MM.1S (cell line): ENCODE measurements around the gene TEX101.

ENCODE experiments used
- DNase-seq: peaks from one replicate; pipeline ENCODE4 v3.0.0-alpha.2; 2015
- H2AFZ ChIP-seq: fragments of 300-600 bp; sonication (generic); 2 replicates; pipeline ENCODE4 v1.6.0; 2016; ENCODE audit warnings: antibody characterized with exemption, low read length
- H3F3A ChIP-seq: fragments of 300-600 bp; sonication (generic); 2 replicates; pipeline ENCODE4 v1.6.1; 2016; ENCODE audit warnings: mild to moderate bottlenecking, antibody characterized with exemption, low read length, moderate library complexity, mixed read lengths; ENCODE audit not compliant: insufficient read depth
- H3K27ac ChIP-seq: fragments of 300-600 bp; sonication (generic); 2 replicates; pipeline ENCODE4 v1.5.1; 2016; ENCODE audit warnings: mild to moderate bottlenecking, low read length
- H3K27me3 ChIP-seq: fragments of 300-600 bp; sonication (generic); replicated peaks from 2 replicates; pipeline ENCODE4 v1.6.0; 2016; ENCODE audit warnings: low read length; ENCODE audit not compliant: insufficient read depth
- H3K36me3 ChIP-seq: fragments of 300-600 bp; sonication (generic); replicated peaks from 2 replicates; pipeline ENCODE4 v1.6.1; 2016; ENCODE audit warnings: mild to moderate bottlenecking, low read length, mixed read lengths; ENCODE audit not compliant: insufficient read depth
- H3K4me1 ChIP-seq: fragments of 300-600 bp; sonication (generic); 2 replicates; pipeline ENCODE4 v1.6.1; 2016; ENCODE audit warnings: low read length, mixed read lengths
- H3K4me2 ChIP-seq: fragments of 300-600 bp; sonication (generic); 2 replicates; pipeline ENCODE4 v1.6.0; 2016; ENCODE audit warnings: low read depth, low read length
- H3K4me3 ChIP-seq: fragments of 300-600 bp; sonication (generic); 2 replicates; pipeline ENCODE4 v1.5.1; 2016; ENCODE audit warnings: low read length, mixed read lengths
- H3K79me2 ChIP-seq: fragments of 300-600 bp; sonication (generic); 2 replicates; pipeline ENCODE4 v1.6.1; 2016; ENCODE audit warnings: mixed run types, low read length, mixed read lengths
- H3K9ac ChIP-seq: fragments of 300-600 bp; sonication (generic); 2 replicates; pipeline ENCODE4 v1.6.1; 2016; ENCODE audit warnings: low read length, mixed read lengths
- H3K9me2 ChIP-seq: fragments of 300-600 bp; sonication (generic); replicated peaks from 2 replicates; pipeline ENCODE4 v1.6.1; 2016; ENCODE audit warnings: mild to moderate bottlenecking, low read length, mixed read lengths; ENCODE audit not compliant: insufficient read depth
- H3K9me3 ChIP-seq: fragments of 300-600 bp; sonication (generic); replicated peaks from 2 replicates; pipeline ENCODE4 v1.6.1; 2016; ENCODE audit warnings: mild to moderate bottlenecking, low read length, mixed read lengths; ENCODE audit not compliant: insufficient read depth
- H4K20me1 ChIP-seq: fragments of 300-600 bp; sonication (generic); 2 replicates; pipeline ENCODE4 v1.6.1; 2016; ENCODE audit warnings: mild to moderate bottlenecking, low read length, moderate library complexity, mixed read lengths; ENCODE audit not compliant: insufficient read depth
- EZH2 ChIP-seq: fragments of 300-600 bp; sonication (generic); optimal IDR thresholded peaks from 2 replicates; pipeline ENCODE3; 2017; ENCODE audit warnings: low read depth, mild to moderate bottlenecking, antibody characterized with exemption, low read length, mixed read lengths
- EZH2phosphoT487 ChIP-seq: fragments of 300-600 bp; sonication (generic); IDR thresholded peaks from 2 replicates; pipeline ENCODE4 v1.6.1; 2018; ENCODE audit warnings: antibody characterized with exemption, low read length
- TF ChIP-seq, protein P1 (sequence below): fragments of 300-600 bp; sonication (generic); IDR thresholded peaks from 2 replicates; pipeline ENCODE4 v1.5.1; 2016; ENCODE audit warnings: antibody characterized with exemption, low read length, mixed read lengths

The TEX101 gene

DNA sequence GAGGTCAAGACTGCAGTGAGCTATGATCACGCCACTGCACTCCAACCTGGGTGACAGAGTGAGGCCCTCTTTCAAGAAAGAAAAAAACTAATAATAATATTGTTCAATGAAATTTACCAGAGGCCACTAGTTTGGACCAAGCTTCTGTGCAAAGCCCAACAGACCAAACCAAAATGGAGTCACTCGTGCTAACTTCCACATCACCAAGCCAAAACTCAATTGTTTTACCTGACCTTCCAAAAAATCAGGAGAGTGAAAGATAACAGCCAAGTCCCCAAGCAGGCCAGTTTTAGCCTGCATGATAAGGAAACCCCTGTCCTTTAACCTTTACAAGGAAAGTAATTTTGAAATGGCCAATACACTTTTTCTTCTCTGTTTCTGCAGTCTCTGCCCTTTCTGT lies 30.7 kb downstream of the TEX101 start:
- no peak overlapping the region for H3K9ac ChIP-seq
- no peak overlapping the region for H2AFZ ChIP-seq
- no peak overlapping the region for H3K27ac ChIP-seq
- H3K27me3 ChIP-seq: no peaks in the 10 kb centered on the region; the same call in 1 of the 2 replicates
- TF ChIP-seq EZH2: no peak
- no peak for TF ChIP-seq EZH2phosphoT487
- TF ChIP-seq, protein P1, sequence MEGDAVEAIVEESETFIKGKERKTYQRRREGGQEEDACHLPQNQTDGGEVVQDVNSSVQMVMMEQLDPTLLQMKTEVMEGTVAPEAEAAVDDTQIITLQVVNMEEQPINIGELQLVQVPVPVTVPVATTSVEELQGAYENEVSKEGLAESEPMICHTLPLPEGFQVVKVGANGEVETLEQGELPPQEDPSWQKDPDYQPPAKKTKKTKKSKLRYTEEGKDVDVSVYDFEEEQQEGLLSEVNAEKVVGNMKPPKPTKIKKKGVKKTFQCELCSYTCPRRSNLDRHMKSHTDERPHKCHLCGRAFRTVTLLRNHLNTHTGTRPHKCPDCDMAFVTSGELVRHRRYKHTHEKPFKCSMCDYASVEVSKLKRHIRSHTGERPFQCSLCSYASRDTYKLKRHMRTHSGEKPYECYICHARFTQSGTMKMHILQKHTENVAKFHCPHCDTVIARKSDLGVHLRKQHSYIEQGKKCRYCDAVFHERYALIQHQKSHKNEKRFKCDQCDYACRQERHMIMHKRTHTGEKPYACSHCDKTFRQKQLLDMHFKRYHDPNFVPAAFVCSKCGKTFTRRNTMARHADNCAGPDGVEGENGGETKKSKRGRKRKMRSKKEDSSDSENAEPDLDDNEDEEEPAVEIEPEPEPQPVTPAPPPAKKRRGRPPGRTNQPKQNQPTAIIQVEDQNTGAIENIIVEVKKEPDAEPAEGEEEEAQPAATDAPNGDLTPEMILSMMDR: no peak
- no peak for DNase-seq
- no peaks in the 10 kb centered on the region for H3K4me1 ChIP-seq
- no peaks in the 10 kb centered on the region for H3F3A ChIP-seq
- no peaks in the 10 kb centered on the region for H4K20me1 ChIP-seq
- H3K9me2 ChIP-seq: no peaks in the 10 kb centered on the region
- H3K9me3 ChIP-seq: no peaks in the 10 kb centered on the region
- H3K36me3 ChIP-seq: no peaks in the 10 kb centered on the region
- no peak overlapping the region for H3K4me3 ChIP-seq
- H3K4me2 ChIP-seq: no peak overlapping the region
- H3K79me2 ChIP-seq: no peaks in the 10 kb centered on the region

DNA sequence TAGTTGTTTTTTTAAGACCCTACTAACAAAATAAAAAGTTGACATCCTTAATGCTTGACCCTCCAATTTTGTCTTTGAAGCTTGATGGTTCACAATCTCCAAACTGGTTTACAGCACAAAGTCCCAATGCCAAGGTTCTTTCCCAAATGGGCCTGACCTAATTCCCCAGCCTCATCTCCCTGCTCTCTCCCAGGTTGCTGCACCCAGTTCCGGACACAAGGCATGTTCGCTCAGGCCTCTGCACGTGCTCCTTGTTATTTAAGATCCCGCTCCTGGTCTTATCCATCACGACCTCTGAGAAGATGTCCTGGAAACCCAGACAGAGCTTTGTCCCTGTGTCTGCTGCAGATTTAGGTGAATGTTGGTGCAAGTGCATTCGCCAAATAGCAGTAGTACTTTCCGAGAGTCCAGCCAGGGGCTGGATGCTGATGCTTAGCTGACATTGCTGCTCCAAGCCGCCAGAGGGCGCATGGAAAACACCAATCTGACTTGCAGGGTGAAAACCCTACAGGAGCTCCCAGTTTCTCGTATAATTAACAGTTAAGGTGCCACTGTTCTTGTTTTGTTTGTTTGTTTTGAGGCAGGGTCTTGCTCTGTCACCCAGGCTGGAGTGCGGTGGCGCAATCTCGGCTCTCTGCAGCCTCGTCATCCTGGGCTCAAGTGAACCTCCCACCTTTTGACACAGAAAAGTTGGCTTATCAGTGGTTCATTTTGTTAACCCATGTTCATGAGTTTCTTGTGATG lies 32.2 kb downstream of the TEX101 start:
- no peaks in the 10 kb centered on the region for H4K20me1 ChIP-seq
- H3K36me3 ChIP-seq: no peaks in the 10 kb centered on the region
- no peaks in the 10 kb centered on the region for H3F3A ChIP-seq
- H3K27me3 ChIP-seq: no peaks in the 10 kb centered on the region; the same call in 1 of the 2 replicates
- H3K9me2 ChIP-seq: no peaks in the 10 kb centered on the region
- no peaks in the 10 kb centered on the region for H3K9me3 ChIP-seq
- no peaks in the 10 kb centered on the region for H3K4me1 ChIP-seq
- H3K4me2 ChIP-seq: no peak overlapping the region
- no peak overlapping the region for H3K9ac ChIP-seq
- TF ChIP-seq EZH2 (no peak), EZH2phosphoT487 (no peak)
- TF ChIP-seq, protein P1: peak; percentile 87
- no peak overlapping the region for H3K27ac ChIP-seq
- H2AFZ ChIP-seq: no peak overlapping the region
- no peaks in the 10 kb centered on the region for H3K79me2 ChIP-seq
- H3K4me3 ChIP-seq: no peak overlapping the region
- DNase-seq: peak; percentile 79

DNA sequence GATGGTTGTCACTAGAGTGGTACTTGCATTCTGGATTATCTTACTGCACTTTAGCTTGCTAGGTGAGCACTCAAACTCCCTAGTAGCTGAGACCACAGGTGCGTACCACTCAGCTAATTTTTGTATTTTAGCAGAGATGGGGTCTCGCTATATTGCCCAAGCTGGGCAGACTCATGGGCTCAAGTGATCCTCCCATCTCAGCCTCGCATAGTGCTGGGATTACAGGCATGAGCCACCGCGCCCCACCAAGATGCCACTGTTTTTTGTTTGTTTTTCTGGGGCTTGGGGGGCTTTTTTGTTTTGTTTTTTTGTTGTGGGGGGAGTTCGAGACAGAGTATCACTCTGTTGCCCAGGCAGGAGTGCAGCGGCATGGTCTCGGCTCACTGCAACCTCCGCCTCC lies 33.0 kb downstream of the TEX101 start:
- Histone ChIP-seq H4K20me1 (no peaks in the 10 kb centered on the region), H3K4me2 (no peak overlapping the region), H3K9me3 (no peaks in the 10 kb centered on the region), H3K9me2 (no peaks in the 10 kb centered on the region), H3K27ac (no peak overlapping the region), H3K36me3 (no peaks in the 10 kb centered on the region), H2AFZ (no peak overlapping the region), H3K79me2 (no peaks in the 10 kb centered on the region), H3F3A (no peaks in the 10 kb centered on the region), H3K4me1 (no peaks in the 10 kb centered on the region), H3K9ac (no peak overlapping the region), H3K27me3 (peaks cover 5% of the 10 kb centered on the region; the same call in 1 of the 2 replicates), H3K4me3 (no peak overlapping the region)
- DNase-seq: no peak
- TF ChIP-seq, protein P1: no peak
- TF ChIP-seq EZH2phosphoT487: no peak
- no peak for TF ChIP-seq EZH2
